KG1 (cell line): ENCODE data around the gene ARPC1A.
A peak's percentile ranks its signal among the peaks of the same experiment; 100 is the strongest.

Experiments used
- DNase-seq: peaks from one replicate; lab custom pipeline; 2025; lab: John Stamatoyannopoulos, UW

ARPC1A gene

GRCh38 chr7:99390941-99391602 is 65.4 kb downstream of the ARPC1A start:
- DNase-seq: no peak

- DNase-seq: no peak
These were observed 66.3 kb downstream of the ARPC1A start for GRCh38 chr7:99392046-99392445.

- DNase-seq: no peak
These were observed 67.1 kb downstream of the ARPC1A start for GRCh38 chr7:99392659-99393354.

DNA sequence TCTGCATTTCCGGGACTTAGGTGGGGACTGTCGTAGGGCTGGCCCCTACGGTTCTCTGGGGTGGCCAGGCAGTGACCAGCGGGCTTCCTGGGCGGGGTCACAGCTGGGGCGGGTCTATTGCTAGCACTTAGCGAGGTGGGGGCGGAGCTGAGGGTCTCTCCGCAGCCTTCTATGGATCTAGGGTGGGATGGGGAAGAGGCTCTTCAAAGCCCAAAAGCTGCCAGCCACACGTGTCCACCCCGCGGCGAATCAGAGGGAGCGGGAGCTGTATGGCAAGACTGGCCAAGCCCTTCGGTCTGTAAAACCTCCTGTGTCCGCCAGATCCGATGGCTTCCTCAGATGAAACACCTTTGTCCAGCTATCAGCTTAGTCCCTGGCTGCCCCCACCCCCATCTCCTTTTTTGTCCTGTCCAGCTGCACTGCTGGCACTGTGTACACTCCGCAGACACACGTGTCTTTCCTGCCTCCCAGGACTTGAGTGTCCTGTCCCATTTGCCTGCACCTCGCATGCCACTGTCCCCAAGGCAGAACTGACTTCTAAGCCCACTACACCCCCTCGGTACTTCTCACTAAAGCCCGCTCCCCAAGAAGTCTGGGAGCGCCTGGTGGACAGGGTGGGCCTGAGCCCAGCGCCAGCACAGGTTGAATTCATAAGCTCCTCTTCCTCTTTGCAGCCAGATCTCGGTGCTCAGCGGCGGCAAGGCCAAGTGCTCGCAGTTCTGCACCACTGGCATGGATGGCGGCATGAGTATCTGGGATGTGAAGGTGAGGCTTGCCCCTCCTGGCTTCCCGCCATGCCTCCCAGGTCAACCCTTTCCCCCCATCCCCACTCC is 67.9 kb downstream of the ARPC1A start:
- DNase-seq: no peak

GRCh38 chr7:99394188-99394502 is 68.4 kb downstream of the ARPC1A start:
- no peak for DNase-seq

DNA sequence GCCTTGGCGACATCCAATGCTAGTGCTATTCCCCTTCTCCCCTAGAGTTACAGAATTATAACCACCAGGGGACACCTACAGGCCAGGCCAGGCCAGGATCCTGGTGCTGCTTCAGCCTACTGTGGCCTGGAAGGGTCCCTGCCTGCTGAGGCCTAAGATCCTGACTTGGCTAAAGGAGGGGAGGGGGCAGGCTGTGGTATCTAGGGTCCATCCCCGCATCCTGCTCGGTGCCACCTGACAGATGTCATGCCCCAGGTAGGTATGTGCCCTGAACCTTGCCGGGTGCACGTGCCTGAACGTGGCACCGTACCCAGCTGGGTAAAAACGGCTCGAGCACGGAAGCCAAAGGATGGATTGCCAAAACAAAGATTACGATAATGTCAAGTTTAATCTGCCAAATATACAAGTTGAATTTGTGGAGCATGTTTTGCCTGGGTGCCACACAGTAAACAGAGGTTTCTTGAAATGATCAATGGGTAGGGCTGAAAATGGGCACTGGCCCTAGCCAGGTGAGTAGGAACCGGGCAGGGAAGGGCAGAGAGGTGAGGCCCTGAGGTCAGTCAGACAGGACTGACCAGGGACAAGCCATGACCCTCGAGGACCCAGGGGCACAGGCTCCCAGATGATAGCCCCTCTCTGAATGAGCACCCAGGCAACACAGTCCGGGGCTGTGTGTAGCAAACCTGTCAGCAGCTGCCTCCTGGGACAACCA is 70.1 kb downstream of the ARPC1A start:
- DNase-seq: no peak

DNA sequence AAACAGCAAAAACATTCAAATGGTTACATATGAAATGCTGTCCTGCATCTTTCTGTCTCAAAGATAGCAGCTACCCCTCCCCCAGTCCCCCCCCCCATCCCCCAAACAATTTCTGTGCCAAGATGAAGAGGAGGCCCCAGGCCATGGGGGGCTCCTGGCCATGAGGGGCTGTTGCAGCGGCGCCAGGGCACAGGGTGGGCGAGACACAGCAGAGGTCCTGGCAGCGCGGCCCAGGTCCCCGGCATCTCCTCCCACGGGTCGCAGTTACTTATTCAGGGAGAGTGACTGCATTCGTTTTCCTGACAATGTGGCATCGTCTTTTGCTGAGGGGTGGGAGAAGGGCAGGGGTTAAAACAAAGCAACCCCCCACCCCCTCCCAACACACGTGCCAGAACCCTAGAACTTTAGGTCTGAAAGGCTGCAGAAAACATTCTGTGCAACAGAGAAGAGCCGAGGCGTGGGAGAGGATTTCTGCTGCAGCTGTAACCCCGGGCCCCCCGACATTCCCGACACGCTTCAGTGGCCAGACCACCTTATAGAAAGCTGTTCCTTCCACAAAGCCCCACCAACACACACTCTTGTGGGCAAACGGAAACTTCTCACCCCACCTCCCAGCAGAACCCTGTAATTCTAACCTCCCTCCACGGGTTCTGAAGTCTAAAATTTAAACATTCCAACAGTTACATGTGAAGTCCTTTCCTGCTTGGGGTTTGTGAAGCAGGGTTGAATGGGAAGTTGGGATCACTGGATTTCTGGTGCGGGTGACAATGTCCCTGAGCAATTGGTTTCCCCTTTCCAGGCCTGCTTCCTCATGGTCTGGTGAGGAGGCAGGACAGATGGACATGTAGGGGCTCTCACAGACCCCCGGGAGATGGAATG is 71.0 kb downstream of the ARPC1A start:
- no peak for DNase-seq

DNA sequence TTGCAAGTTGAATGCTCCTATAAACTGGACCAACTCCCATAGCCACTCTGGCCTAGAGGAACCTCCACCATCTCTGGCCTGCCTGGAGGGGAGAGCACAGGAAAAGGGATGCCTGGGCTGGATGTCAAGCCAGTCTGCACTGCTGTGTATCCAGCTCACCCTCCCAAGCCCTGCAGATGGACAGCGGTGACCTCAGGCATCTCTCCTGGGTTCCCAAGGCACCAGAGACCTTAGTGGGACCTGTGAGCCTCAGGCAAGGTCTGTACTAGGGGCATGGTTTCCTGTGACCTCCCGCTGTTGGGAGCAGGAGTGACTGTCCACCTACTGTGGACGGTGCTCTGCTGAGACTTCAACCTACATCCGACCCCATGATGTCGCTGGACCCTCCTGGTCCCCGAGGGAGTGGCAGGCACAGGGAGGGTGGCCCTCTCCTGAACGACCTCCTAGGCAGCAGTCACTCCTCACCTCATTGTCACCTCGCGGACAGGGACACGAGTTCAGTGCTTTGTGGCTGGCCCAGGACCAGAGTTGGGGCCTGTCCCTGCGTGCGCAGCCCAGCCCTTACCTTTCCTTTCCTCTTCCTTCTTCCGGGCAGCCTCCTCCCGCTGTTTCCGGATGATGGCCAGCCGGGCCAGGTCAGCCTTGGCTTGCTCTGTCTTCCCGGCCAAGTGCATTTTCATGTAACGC is 71.7 kb downstream of the ARPC1A start:
- DNase-seq: no peak

- no peak for DNase-seq
These were observed 73.3 kb downstream of the ARPC1A start for GRCh38 chr7:99398891-99399445.

DNA sequence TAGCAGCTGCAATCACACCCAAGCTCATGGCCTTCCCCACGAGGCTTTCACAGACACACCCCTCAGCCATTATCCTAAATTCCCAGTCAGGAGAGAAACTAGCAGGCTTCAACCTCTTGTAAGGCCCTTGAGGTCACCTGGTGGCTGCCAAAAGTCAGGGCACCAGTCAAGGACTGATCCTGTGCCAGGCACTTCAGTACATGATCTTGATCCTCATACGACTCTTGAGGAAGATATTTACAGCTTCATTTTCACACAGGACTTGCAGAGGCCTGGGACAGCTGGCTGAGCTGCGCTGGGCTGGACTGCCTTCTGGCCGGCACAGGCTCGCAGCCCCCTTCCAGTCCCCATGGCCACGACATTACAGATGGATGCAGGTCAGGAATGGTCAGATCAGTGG is 73.9 kb downstream of the ARPC1A start:
- DNase-seq: no peak

- DNase-seq: no peak
These were observed 77.2 kb downstream of the ARPC1A start for GRCh38 chr7:99402854-99403253.

DNA sequence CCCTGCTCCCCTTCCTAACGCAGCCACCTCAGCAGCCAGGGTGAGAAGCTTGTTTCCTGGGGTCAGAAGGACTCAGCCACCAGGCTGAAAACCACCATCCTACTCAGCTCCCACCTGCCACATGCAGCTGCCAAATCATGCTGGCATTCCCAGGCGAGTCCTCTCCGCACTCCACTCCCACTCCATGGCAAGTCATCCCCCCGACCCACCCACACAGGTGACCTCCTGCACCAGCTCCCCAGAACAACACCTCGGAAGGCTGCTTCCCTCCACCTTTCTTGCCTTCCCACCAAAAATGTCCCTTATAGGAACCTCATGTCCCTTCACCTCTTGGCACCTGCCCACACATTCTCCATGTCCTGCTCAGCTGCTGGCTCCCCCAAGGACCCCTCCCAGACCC is 78.1 kb downstream of the ARPC1A start:
- no peak for DNase-seq

- DNase-seq: no peak
These were observed 78.7 kb downstream of the ARPC1A start for GRCh38 chr7:99404235-99404976.

DNA sequence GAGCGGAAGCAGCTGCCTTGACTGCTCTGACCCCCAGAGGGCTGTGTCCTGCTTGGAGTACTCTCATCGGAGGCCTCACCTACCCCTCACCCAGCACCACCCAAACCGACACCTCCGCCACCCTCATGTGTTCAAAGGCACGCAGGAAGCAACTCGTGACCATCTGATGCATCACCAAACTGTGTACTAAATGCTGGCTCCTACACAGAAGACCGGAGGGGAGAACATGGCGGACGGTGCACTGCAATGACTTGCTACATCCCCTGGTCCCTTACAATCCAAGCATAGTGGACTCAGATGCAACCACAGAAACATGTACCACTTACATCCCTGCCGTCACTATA is 79.3 kb downstream of the ARPC1A start:
- no peak for DNase-seq

DNA sequence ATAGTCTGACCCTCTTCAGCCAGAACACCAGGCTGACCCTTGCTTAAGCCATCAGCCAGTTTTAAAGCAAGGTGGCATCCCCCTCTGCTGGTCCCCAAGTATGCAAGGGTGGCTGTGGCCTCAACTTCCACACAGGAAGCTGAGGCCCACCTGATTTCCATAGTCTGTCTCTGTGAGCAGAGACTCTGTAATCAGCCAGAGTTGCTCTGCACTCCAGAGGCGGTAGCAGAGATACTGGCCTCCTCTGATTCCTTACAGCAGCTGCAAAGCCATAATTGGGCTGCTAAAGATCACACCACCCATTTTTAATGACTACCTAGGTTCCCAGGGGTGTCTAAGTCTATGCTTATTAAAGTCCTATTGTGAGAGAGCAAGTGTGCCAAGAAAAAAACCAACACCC is 80.9 kb downstream of the ARPC1A start:
- DNase-seq: no peak

DNA sequence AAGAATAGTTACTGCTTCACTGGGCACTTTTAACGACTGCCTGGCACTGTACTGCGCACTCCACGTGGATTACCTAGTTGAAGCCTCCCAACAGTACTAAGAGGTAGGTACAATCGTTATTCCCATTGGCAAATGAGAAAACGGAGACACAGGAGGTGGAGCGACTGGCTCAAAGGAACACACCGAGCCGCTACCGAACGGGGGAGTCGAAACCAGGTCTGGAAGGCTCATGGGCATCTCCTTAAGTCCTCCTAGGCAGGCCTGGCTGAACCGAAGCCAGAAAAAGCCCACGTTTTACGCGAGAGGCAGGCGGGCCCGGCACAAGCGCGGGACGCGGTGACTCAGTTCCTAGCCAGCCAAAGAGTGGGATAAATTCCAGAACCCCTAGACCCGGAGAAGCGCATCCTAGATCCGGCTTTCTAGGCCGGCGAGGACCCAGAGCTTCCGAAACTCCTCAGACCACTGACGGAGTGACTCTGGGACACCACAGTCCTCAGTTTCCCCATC is 82.2 kb downstream of the ARPC1A start:
- no peak for DNase-seq

DNA sequence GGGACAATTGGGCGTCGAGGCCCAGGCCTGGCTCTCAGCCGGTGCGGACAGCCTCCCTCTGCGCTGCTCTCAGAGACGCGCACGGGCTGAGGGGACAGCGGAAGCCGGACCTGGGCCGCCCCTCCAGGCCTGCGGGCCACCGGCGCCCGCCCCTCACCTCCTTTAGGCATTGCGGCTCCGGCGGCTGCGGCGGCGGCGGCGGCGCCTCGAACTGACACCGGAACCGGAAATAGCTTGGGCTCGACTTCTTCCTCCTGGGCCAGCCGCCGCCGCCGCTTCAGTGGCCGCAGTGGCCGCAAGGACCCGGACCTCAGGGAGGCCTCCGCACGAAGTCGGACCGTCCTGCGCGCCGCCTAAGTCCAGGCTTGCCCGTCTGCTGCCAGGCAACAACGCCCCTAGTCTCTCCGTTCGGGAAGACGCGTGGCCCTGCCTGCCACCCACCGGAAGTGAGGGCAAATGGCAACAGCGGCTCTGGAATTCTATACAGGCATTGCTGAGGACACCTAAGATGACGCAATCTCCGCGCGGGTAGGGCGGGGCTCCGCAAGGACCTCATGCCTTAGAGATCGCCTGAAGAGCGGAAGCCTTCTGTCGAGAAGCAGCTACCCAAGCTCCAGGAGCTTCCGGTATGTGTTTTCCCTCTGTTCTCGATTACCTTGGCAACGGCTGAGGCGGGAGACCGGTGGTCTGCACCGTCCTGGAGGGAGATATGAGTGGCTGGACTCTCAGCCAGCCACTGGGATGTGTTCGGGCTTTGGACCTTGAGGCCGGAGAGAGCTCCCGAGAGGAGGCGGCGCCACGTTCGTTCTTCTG is 82.9 kb downstream of the ARPC1A start, which contains the start of the genes BUD31 and PDAP1:
TSS of gene BUD31 (plus strand) at position 591 of the 813 bp plus-strand sequence. CDS start 2,124 bp downstream, outside the sequence.
TSS of gene PDAP1 (minus strand) at position 219 of the 813 bp plus-strand sequence. CDS start at position 170, 49 bp downstream.
- peak; percentile 61 for DNase-seq

DNA sequence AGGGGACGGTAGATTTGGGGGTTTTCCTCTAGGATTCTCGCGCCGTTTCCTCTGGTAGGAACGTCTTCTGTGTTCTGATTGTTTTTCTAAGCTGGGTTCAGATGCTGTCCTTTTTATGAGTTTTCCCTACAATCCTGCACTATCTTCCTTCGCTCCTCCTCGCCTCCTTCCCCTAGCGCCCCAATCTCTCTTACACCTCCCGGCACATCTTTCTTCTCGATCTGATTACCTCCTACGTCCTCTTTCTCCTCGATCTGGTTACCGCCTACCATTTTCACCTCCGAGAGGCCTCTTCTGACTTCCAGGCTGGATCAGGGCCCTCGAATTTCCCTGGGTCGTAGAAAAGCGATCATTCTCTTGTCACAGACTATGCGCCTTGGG is 83.5 kb downstream of the ARPC1A start:
- DNase-seq: no peak

- no peak for DNase-seq
These were observed 84.1 kb downstream of the ARPC1A start for GRCh38 chr7:99409806-99410205.
